Osteoblast (primary cell): ENCODE results near the gene TTN. TPM values are rescaled to one million over a fixed set of nuclear protein-coding genes. Genes with fewer than 3 reads are reported as not detected.

Source experiments
- DNase-seq: peaks from one replicate; pipeline ENCODE4 v3.0.0; 2011; ENCODE audit warnings: low spot score, mixed read lengths; ENCODE audit not compliant: insufficient read length; ENCODE audit errors: missing footprints
- H2AFZ ChIP-seq: 2 replicates; pipeline ENCODE4 v1.6.0; 2011; ENCODE audit warnings: mild to moderate bottlenecking, low read length
- H3K27ac ChIP-seq: 2 replicates; pipeline ENCODE4 v1.5.1; 2011; ENCODE audit warnings: mild to moderate bottlenecking, low read depth, low read length, moderate library complexity
- H3K27me3 ChIP-seq: 2 replicates; pipeline ENCODE4 v1.6.0; 2012; ENCODE audit warnings: mild to moderate bottlenecking, control low read depth, inconsistent platforms, low read length, moderate library complexity; ENCODE audit not compliant: insufficient read depth
- H3K36me3 ChIP-seq: 2 replicates; pipeline ENCODE4 v1.5.1; 2011; ENCODE audit warnings: mild to moderate bottlenecking, low read length, control low read depth, moderate library complexity; ENCODE audit not compliant: insufficient read depth
- H3K4me1 ChIP-seq: 2 replicates; pipeline ENCODE4 v1.5.1; 2011; ENCODE audit warnings: mild to moderate bottlenecking, low read length, control low read depth, moderate library complexity; ENCODE audit not compliant: insufficient read depth
- H3K4me2 ChIP-seq: 2 replicates; pipeline ENCODE4 v1.6.0; 2011; ENCODE audit warnings: mild to moderate bottlenecking, low read length; ENCODE audit not compliant: insufficient read depth
- H3K4me3 ChIP-seq: fragments of 200-600 bp; sonication (generic); 3 replicates; pipeline ENCODE4 v1.5.1; 2012; ENCODE audit warnings: mild to moderate bottlenecking, low read length, inconsistent platforms; ENCODE audit not compliant: insufficient read depth
- H3K79me2 ChIP-seq: 2 replicates; pipeline ENCODE4 v1.6.0; 2012; ENCODE audit warnings: mild to moderate bottlenecking, low read length, control low read depth, inconsistent platforms; ENCODE audit not compliant: insufficient read depth
- H3K9me3 ChIP-seq: 2 replicates; pipeline ENCODE4 v1.5.1; 2011; ENCODE audit warnings: low read depth, low read length, control low read depth
- H4K20me1 ChIP-seq: 2 replicates; pipeline ENCODE4 v1.6.0; 2012; ENCODE audit warnings: mild to moderate bottlenecking, low read length, control low read depth; ENCODE audit not compliant: insufficient read depth
- total RNA-seq: library from RNA; depleted of rRNA; stranded (reverse); fragments of >200 nt; gene quantifications from 2 replicates; pipeline ENCODE4 v1.2.3, GENCODE V29; 2012
- TF ChIP-seq, protein P1 (sequence below): IDR thresholded peaks from 2 replicates; pipeline ENCODE4 v1.5.1; 2011; ENCODE audit warnings: mild to moderate bottlenecking, low read depth, low read length, moderate library complexity; ENCODE audit errors: extremely low read depth

The TTN gene
- total RNA-seq, 1 donor = under 0.01 TPM

DNA sequence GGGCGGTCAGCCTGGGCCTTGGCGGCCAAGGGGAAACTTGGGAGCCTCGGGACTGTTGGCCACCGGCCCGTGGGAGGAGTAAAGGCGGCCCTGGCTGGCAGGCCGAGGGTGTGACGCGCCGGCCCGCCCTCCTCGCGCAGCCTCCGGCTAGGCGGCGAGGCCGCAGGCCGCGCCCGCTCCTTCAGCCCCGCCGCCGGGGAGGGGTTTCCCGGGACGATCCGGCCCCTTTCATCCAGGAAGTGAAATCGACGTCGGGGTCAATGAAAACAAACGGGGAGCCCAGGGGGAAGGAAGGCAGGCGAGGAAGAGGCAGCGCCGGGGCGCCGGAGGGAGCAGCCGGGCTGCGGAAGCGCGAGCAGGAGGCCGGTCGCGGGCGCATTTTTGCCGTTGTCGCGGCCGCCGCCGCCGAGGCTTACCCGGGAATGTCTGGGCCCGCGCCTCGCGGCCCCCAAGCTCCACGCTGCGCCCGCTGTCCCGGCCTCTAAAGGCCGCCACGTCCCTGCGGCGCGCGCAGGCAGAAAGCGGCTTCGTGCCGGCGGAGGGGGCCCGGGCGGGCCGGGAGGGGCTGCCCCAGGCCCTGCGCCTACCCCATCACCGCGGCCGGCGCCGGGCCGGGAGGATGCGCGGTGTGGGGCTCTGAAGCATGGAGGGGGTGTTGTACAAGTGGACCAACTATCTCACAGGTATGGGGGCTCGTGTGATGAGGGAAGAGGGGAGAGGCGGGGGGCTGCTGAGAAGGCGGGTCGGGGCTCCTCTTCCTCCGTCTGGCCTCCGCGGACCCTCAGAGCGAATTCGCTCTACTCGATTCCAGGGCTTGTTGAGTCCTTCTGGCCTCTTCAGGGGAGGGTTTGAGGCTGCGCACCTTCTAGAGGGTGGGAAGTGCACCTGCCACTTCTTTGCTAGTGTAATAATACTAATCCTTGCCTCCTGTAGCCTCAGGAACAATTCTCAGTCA, 326.7 kb downstream of the TTN start, which contains the start of gene PLEKHA3:
PLEKHA3 (plus strand) TSS at position 231 of the 955 bp plus-strand sequence; CDS start at position 644, 413 bp downstream.
- Histone ChIP-seq H3K79me2 (peaks cover 58% of the 10 kb centered on the region), H3K36me3 (no peaks in the 10 kb centered on the region), H3K9me3 (no peaks in the 10 kb centered on the region), H3K4me1 (peaks cover 37% of the 10 kb centered on the region), H3K27me3 (no peaks in the 10 kb centered on the region), H3K4me2 (peak within 1 kb of the TSS; percentile 99), H2AFZ (peak within 1 kb of the TSS; percentile 82), H4K20me1 (peaks cover 45% of the 10 kb centered on the region), H3K4me3 (peak within 1 kb of the TSS; percentile 81), H3K27ac (peak within 1 kb of the TSS; percentile 99)
- TF ChIP-seq, protein P1, sequence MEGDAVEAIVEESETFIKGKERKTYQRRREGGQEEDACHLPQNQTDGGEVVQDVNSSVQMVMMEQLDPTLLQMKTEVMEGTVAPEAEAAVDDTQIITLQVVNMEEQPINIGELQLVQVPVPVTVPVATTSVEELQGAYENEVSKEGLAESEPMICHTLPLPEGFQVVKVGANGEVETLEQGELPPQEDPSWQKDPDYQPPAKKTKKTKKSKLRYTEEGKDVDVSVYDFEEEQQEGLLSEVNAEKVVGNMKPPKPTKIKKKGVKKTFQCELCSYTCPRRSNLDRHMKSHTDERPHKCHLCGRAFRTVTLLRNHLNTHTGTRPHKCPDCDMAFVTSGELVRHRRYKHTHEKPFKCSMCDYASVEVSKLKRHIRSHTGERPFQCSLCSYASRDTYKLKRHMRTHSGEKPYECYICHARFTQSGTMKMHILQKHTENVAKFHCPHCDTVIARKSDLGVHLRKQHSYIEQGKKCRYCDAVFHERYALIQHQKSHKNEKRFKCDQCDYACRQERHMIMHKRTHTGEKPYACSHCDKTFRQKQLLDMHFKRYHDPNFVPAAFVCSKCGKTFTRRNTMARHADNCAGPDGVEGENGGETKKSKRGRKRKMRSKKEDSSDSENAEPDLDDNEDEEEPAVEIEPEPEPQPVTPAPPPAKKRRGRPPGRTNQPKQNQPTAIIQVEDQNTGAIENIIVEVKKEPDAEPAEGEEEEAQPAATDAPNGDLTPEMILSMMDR = no peak
- DNase-seq = peak; percentile 98

DNA sequence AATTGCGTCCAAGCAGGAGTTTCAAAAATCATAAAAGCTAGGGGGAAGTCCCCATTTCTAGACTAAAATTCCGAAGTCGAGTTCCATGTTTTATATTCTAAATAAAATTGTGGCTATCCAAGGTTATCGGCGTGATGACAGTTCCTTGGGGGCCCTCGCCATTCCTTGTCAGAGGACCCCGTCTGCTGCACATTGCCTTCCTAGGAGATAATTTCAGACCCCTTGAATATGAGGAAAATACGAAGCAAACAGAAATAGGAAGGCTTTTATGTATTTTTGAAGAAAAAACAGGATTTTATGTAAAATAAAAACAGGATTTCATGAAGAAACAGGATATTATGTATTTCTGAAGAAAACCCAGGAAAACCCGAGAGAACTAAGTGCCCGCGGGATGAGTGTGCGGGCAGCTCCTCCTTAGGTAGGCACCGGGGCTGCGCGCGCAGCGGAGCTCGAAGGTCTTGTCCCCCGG, 327.4 kb downstream of the TTN start:
- TF ChIP-seq, protein P1 = no peak
- no peaks in the 10 kb centered on the region for H3K9me3 ChIP-seq
- peaks cover 29% of the 10 kb centered on the region for H3K4me1 ChIP-seq
- H2AFZ ChIP-seq = peak overlapping the region; percentile 82
- peak overlapping the region; percentile 99 for H3K4me2 ChIP-seq
- DNase-seq = no peak
- peaks cover 38% of the 10 kb centered on the region for H4K20me1 ChIP-seq
- H3K36me3 ChIP-seq = no peaks in the 10 kb centered on the region
- peak overlapping the region; percentile 79 for H3K27ac ChIP-seq
- H3K27me3 ChIP-seq = no peaks in the 10 kb centered on the region
- peaks cover 50% of the 10 kb centered on the region for H3K79me2 ChIP-seq
- peak overlapping the region; percentile 81 for H3K4me3 ChIP-seq

DNA sequence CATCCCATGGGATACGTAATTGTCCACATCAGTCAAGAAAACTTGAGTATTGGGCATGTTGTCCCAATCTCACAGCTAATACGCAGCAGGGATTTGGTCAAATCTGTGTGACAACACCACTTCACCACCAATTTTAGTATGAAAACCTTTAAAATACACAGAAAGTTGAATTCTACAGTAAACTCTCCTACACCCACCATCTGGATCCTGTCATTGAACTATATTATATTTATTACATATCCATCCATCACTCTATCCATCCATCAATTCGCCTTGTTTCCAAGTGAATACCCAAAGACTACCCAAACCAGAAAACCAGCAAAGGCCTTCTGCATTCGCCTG, 328.0 kb downstream of the TTN start:
- Histone ChIP-seq H3K27me3 (no peaks in the 10 kb centered on the region), H3K4me2 (peak overlapping the region; percentile 99), H3K4me1 (peaks cover 27% of the 10 kb centered on the region), H3K36me3 (no peaks in the 10 kb centered on the region), H3K79me2 (peaks cover 45% of the 10 kb centered on the region), H3K27ac (peak overlapping the region; percentile 99), H2AFZ (peak overlapping the region; percentile 100), H3K9me3 (no peaks in the 10 kb centered on the region), H3K4me3 (peak overlapping the region; percentile 97), H4K20me1 (peaks cover 32% of the 10 kb centered on the region)
- DNase-seq = no peak
- TF ChIP-seq, protein P1 = no peak
